PC-9 (cell line): ENCODE results near the gene HPD. TPM values are rescaled to one million over a fixed set of nuclear protein-coding genes. Genes with fewer than 3 reads are reported as not detected.
A peak's percentile ranks its signal among the peaks of the same experiment; 100 is the strongest.

Experiments used
- BruUV-seq: library from RNA; stranded (reverse); fragments of 400-500 nt; replicated peaks from 2 replicates; lab custom pipeline; 2021; lab: Mats Ljungman, UMichigan
- CTCF ChIA-PET: fragments of 300-600 bp; sonication (Branson Sonifier 250); formaldehyde crosslinking; loops from one replicate; lab custom pipeline; 2022; ENCODE audit warnings: antibody characterized with exemption; lab: Charles Lee
- POLR2A ChIA-PET: fragments of 300-600 bp; sonication (Branson Sonifier 250); formaldehyde crosslinking; loops from one replicate; lab custom pipeline; 2022; ENCODE audit warnings: antibody characterized with exemption; ENCODE audit not compliant: unreplicated experiment; lab: Charles Lee
- DNase-seq, 2 experiments: peaks; one replicate each; pipeline versions ENCODE4 v3.0.0 to v3.0.0-alpha.2; 2015 to 2022; ENCODE audit warnings: mixed read lengths in 1 of 2
- H2AFZ ChIP-seq: fragments of 200-600 bp; sonication (generic); 2 replicates; pipeline ENCODE4 v1.8.1; 2017; ENCODE audit warnings: antibody characterized with exemption
- H3F3A ChIP-seq: fragments of 200-600 bp; sonication (generic); 2 replicates; pipeline ENCODE4 v1.8.1; 2017; ENCODE audit warnings: antibody characterized with exemption, mild to moderate bottlenecking, low read depth; ENCODE audit not compliant: insufficient read depth
- H3K27ac ChIP-seq: fragments of 200-600 bp; sonication (generic); 2 replicates; pipeline ENCODE4 v1.6.1; 2016; ENCODE audit warnings: mixed run types
- H3K27me3 ChIP-seq: fragments of 200-600 bp; sonication (generic); 2 replicates; pipeline ENCODE4 v1.6.1; 2016; ENCODE audit warnings: low read depth, mixed run types; ENCODE audit not compliant: insufficient read depth
- H3K36me3 ChIP-seq: fragments of 200-600 bp; sonication (generic); 2 replicates; pipeline ENCODE4 v1.6.1; 2016; ENCODE audit warnings: low read depth, mixed run types
- H3K4me1 ChIP-seq: fragments of 200-600 bp; sonication (generic); replicated peaks from 2 replicates; pipeline ENCODE4 v1.6.1; 2016; ENCODE audit warnings: mixed run types; ENCODE audit not compliant: insufficient read depth
- H3K4me2 ChIP-seq: fragments of 200-600 bp; sonication (generic); 2 replicates; pipeline ENCODE4 v1.6.1; 2017; ENCODE audit warnings: mixed run types
- H3K4me3 ChIP-seq: fragments of 200-600 bp; sonication (generic); 2 replicates; pipeline ENCODE4 v1.6.1; 2016; ENCODE audit warnings: mixed run types
- H3K79me2 ChIP-seq: fragments of 200-600 bp; sonication (generic); 2 replicates; pipeline ENCODE4 v1.6.1; 2017; ENCODE audit warnings: low read depth, mixed run types
- H3K9me2 ChIP-seq: fragments of 200-600 bp; sonication (generic); 2 replicates; pipeline ENCODE4 v1.8.1; 2017; ENCODE audit warnings: mild to moderate bottlenecking; ENCODE audit not compliant: insufficient read depth
- H3K9me3 ChIP-seq: fragments of 200-600 bp; sonication (generic); 2 replicates; pipeline ENCODE4 v1.8.1; 2016; ENCODE audit warnings: low read depth; ENCODE audit not compliant: insufficient read depth
- H4K20me1 ChIP-seq: fragments of 200-600 bp; sonication (generic); 2 replicates; pipeline ENCODE4 v1.8.1; 2017; ENCODE audit not compliant: insufficient read depth
- EZH2 ChIP-seq: fragments of 200-600 bp; sonication (generic); IDR thresholded peaks from 2 replicates; pipeline ENCODE4 v1.8.0; 2017; ENCODE audit warnings: antibody characterized with exemption, low read depth
- intact Hi-C: fragments of 100-400 bp; cut with micrococcal nuclease; formaldehyde crosslinking; loops from one replicate; pipeline ENCODE4 v1.10.0; 2022; ENCODE audit not compliant: unreplicated experiment
- total RNA-seq: library from RNA; stranded (reverse); gene quantifications from 2 replicates; pipeline ENCODE4 v1.2.3, GENCODE V29; 2021
- TF ChIP-seq, protein P1 (sequence below): fragments of 200-600 bp; sonication (generic); conservative IDR thresholded peaks from 2 replicates; pipeline ENCODE4 v1.6.1; 2017; ENCODE audit warnings: mixed run types, antibody characterized with exemption, mild to moderate bottlenecking, moderate library complexity

The HPD gene
- total RNA-seq, 1 experiment from 2014 or later: 0.92 TPM

DNA sequence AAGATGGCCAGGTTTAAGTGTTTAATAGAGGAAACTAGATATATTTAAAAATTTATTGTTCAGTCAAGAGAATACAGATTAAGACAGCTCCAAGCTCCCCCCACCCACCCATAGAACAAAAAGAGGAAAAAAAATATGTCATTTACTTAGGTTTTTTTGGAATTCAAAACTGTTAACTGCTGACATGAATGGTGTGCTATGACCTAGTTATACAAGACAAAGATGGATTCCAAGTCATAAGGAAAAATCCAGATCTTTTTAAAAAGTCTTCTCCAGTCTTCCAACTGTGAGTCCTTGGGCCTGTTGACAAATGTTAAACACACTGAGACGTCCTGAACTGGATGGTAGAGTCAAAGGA is 56.2 kb downstream of the HPD start:
- H3K9me2 ChIP-seq: no peaks in the 10 kb centered on the region
- H4K20me1 ChIP-seq: no peaks in the 10 kb centered on the region; the same call in 1 of the 2 replicates
- peaks cover 68% of the 10 kb centered on the region for H3K79me2 ChIP-seq
- peaks cover 37% of the 10 kb centered on the region for H3K4me1 ChIP-seq
- H3K4me2 ChIP-seq: peak overlapping the region; percentile 100
- peaks cover 53% of the 10 kb centered on the region for H3F3A ChIP-seq
- H3K27ac ChIP-seq: peak overlapping the region; percentile 100
- DNase-seq: no peak
- H3K4me3 ChIP-seq: peak overlapping the region; percentile 83
- no peaks in the 10 kb centered on the region for H3K9me3 ChIP-seq
- no peaks in the 10 kb centered on the region for H3K36me3 ChIP-seq
- BruUV-seq: TSS peak; percentile 69
- POLR2A ChIA-PET: interaction anchor here (0.6 to 1.3 kb wide), 7 partner anchors 9 to 490 kb away, joined by 3 to 10 read pairs (median 4); partner anchors contain the start of genes PSMD9 and RHOF
- H3K27me3 ChIP-seq: no peaks in the 10 kb centered on the region
- intact Hi-C loops: no loop called here
- H2AFZ ChIP-seq: no peak overlapping the region
- CTCF ChIA-PET: interaction anchor here (1.0 kb wide), 1 partner anchor 10 kb away, joined by 4 read pairs; no protein-coding TSS in a partner anchor
- TF ChIP-seq, protein P1, sequence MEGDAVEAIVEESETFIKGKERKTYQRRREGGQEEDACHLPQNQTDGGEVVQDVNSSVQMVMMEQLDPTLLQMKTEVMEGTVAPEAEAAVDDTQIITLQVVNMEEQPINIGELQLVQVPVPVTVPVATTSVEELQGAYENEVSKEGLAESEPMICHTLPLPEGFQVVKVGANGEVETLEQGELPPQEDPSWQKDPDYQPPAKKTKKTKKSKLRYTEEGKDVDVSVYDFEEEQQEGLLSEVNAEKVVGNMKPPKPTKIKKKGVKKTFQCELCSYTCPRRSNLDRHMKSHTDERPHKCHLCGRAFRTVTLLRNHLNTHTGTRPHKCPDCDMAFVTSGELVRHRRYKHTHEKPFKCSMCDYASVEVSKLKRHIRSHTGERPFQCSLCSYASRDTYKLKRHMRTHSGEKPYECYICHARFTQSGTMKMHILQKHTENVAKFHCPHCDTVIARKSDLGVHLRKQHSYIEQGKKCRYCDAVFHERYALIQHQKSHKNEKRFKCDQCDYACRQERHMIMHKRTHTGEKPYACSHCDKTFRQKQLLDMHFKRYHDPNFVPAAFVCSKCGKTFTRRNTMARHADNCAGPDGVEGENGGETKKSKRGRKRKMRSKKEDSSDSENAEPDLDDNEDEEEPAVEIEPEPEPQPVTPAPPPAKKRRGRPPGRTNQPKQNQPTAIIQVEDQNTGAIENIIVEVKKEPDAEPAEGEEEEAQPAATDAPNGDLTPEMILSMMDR: no peak
- TF ChIP-seq EZH2: no peak

DNA sequence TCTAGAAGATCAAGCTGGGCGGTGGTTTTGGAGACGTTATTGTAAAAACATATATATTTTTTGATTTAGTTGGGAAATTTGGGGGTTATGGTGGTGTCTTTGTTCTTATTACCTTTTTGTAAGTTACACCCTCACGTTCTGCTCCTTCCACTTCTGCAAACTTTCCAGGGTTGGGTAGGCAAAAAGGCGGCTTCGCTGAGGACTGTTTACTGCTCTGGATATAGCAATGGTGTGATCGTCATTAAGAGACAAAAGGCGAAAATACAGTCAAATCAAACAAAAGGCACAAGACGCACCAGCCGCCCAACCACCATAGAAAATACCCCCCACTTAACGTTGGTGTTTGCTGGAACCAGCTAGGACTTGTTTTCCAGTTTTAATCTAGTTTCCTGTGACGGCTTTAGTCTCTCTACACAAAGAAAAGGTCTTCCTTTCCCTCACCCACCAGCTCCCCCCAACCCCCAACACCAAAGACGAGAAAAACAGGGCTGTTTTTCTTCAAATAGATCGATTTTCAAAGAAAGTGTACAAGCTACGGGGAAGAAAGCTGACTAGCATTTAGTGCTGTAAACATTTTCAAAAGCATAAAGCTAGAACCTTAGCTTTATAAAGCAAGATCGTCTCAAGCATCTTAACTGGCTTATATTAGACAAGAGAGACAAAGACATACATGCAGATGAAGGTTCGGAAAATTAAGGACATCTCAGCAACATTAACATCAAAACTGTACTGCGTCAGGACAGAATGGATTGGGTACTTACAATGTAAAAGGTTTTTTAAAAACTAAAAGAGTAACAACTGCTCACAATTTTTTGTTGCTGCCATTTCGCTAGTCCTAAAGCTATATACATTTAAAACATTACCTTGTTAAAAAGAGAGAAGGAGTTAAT is 56.8 kb downstream of the HPD start:
- Histone ChIP-seq H3K36me3 (no peaks in the 10 kb centered on the region), H2AFZ (no peak overlapping the region), H3F3A (peaks cover 54% of the 10 kb centered on the region), H4K20me1 (no peaks in the 10 kb centered on the region; the same call in 1 of the 2 replicates), H3K4me2 (peak overlapping the region; percentile 100), H3K79me2 (peaks cover 63% of the 10 kb centered on the region), H3K9me3 (no peaks in the 10 kb centered on the region), H3K9me2 (no peaks in the 10 kb centered on the region), H3K27me3 (no peaks in the 10 kb centered on the region), H3K27ac (peak overlapping the region; percentile 100), H3K4me1 (peaks cover 37% of the 10 kb centered on the region), H3K4me3 (peak overlapping the region; percentile 83)
- DNase-seq: no peak
- CTCF ChIA-PET: no interaction called here
- intact Hi-C loops: no loop called here
- no TSS peak for BruUV-seq
- POLR2A ChIA-PET: interaction anchor here (0.6 to 0.8 kb wide), 3 partner anchors 21 to 115 kb away, joined by 3 to 10 read pairs (median 4); no protein-coding TSS in a partner anchor
- TF ChIP-seq EZH2: no peak
- TF ChIP-seq, protein P1: no peak

DNA sequence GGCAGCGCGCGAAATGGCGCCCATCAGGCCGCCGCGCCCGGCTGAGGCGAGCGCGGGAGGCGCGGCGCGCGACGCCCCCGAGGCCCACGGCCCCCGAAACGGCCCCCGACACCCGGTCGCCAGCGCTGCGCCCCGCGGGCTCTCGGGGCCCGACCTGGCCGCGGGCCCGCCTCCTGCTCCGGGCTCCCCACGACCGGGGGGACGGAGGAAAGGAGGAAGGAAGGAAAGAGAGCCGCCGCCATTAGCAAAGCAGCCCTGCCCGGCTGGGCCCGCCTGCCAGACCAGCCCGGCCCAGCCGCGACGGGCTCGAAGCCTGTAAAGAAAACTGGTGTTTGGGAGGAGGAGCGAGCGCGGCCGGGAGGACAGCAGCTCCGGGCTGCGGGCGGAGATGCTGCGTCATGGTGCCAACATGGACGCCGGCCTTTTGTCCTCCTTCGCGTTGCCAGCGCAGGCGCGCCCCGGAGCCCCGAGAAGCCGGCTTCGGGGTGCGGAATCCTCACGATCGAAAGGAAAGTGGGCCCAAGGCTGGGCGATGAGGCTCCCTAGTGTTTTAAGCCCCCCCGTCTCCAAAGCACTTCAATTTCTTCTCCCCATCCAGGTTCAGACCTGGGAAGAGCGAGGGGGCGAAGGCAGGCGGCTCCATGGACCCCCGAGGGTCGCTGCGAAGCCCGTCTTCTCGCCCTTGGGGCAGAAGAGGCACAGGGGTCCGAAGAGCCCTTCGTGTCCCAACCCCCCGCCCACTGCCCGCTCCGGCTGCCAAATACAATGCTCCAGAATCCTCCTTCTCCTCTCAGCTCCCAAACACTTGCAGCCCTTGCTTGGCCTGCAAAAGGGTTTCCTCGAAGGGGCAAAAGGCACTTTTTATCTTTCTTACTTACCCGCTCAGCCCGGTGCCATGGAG is 57.7 kb downstream of the HPD start:
- Histone ChIP-seq H3K4me1 (peaks cover 37% of the 10 kb centered on the region), H4K20me1 (no peaks in the 10 kb centered on the region), H3K9me2 (no peaks in the 10 kb centered on the region), H3F3A (peaks cover 63% of the 10 kb centered on the region), H3K79me2 (peaks cover 60% of the 10 kb centered on the region), H3K36me3 (no peaks in the 10 kb centered on the region), H2AFZ (peak overlapping the region; percentile 58; the same call in 1 of the 2 replicates), H3K27ac (peak overlapping the region; percentile 100), H3K9me3 (no peaks in the 10 kb centered on the region), H3K4me3 (peak overlapping the region; percentile 83), H3K27me3 (no peaks in the 10 kb centered on the region), H3K4me2 (peak overlapping the region; percentile 100)
- no peak for TF ChIP-seq EZH2
- TF ChIP-seq, protein P1: no peak
- ChIA-PET POLR2A (interaction anchor here (0.6 to 0.7 kb wide), 2 partner anchors 32 to 856 kb away, joined by 4 to 8 read pairs; no protein-coding TSS in a partner anchor), CTCF (no interaction called here)
- TSS peak; percentile 54 for BruUV-seq
- peak in 1 of 2 experiments; percentile 50 for DNase-seq
- intact Hi-C loops: no loop called here
